ENCODE data around the gene CDCA7L.

- no peak for TF ChIP-seq POLR2A (IDR thresholded peaks at IDR 0.05)
- TF ChIP-seq CTCF (IDR thresholded peaks at IDR 0.05) = no peak
Measured at GRCh38 chr7:21942955-21943354, 2.7 kb downstream of the CDCA7L start.
